Gastrocnemius medialis (tissue), 4 donors: Measurements from ENCODE around the gene DFFA. TPM values are rescaled to one million over a fixed set of nuclear protein-coding genes. Genes with fewer than 3 reads are reported as not detected.
"Not testable (repeated sequence)": the region's sequence is repeated elsewhere in the genome, so short reads cannot be mapped to it uniquely, and the experiment has no call there.

Experiments
- ATAC-seq, 2 donors: fragments of 150-250 bp; one replicate each; pipeline ENCODE4 v1.9.1; 2016
- DNase-seq, 2 donors: peaks; one replicate each; pipeline ENCODE4 v3.0.0-alpha.2; 2019
- H3K27ac ChIP-seq, 4 donors: fragments of 200-600 bp; sonication (generic); 1 replicate in 1 of 4; 2 replicates in 3 of 4; pipeline ENCODE4 v1.5.1; 2016 to 2018; ENCODE audit warnings: mild to moderate bottlenecking in 2 of 4, moderate library complexity in 1 of 4
- H3K27me3 ChIP-seq, 3 donors: fragments of 200-600 bp; sonication (generic) in 2 of 3; 1 replicate in 1 of 3; 2 replicates in 2 of 3; pipeline versions ENCODE4 v1.5.1 to v1.6.0; 2016 to 2019; ENCODE audit warnings: mild to moderate bottlenecking in 1 of 3, moderate library complexity in 1 of 3
- H3K36me3 ChIP-seq, 2 donors: fragments of 200-600 bp; sonication (generic) in 1 of 2; one replicate each; pipeline ENCODE4 v1.5.1; 2017 to 2018
- H3K4me1 ChIP-seq, 2 donors: fragments of 200-600 bp; sonication (generic) in 1 of 2; one replicate each; pipeline ENCODE4 v1.5.1; 2016 to 2017; ENCODE audit warnings: mild to moderate bottlenecking in 2 of 2
- H3K4me3 ChIP-seq, 4 donors: fragments of 200-600 bp; sonication (generic) in 3 of 4; 1 replicate in 1 of 4; 2 replicates in 3 of 4; pipeline ENCODE4 v1.5.1; 2016 to 2019; ENCODE audit warnings: mild to moderate bottlenecking in 2 of 4
- H3K9me3 ChIP-seq, 3 donors: fragments of 200-600 bp; sonication (generic) in 2 of 3; 1 replicate in 1 of 3; 2 replicates in 2 of 3; pipeline ENCODE4 v1.5.1; 2016 to 2019
- CTCF ChIP-seq, 5 experiments: fragments of 450-650 bp in 3 of 5; fragments of 200-600 bp in 2 of 5; sonication (generic) in 2 of 5; IDR thresholded peaks in 4 of 5; conservative IDR thresholded peaks in 1 of 5; 1 replicate in 4 of 5; 2 replicates in 1 of 5; pipeline ENCODE4 v1.5.1; 2016 to 2019; ENCODE audit warnings: antibody characterized with exemption in 5 of 5, mild to moderate bottlenecking in 3 of 5, moderate library complexity in 3 of 5
- POLR2A ChIP-seq, 2 donors: fragments of 450-650 bp; IDR thresholded peaks; one replicate each; pipeline ENCODE4 v1.6.1; 2017; ENCODE audit warnings: antibody characterized with exemption in 2 of 2, mild to moderate bottlenecking in 2 of 2, moderate library complexity in 2 of 2
- in situ Hi-C, 4 donors: fragments of 200-750 bp; cut with MboI; loops; one replicate each; pipeline versions ENCODE4 v1.15.0 to v1.8.0; 2017; ENCODE audit warnings: low sequenced_read_pairs in 4 of 4
- intact Hi-C: fragments of 100-400 bp; cut with DNase I; formaldehyde crosslinking; loops from one replicate; pipeline ENCODE4 v1.15.1; 2023; ENCODE audit warnings: low total_unique reads
- total RNA-seq, 4 donors: library from RNA; depleted of rRNA; stranded (reverse); fragments of >200 nt; gene quantifications; one replicate each; pipeline versions ENCODE4 v1.1.0 to v1.2.3, GENCODE V29; 2016

Gene DFFA
- total RNA-seq, 4 donors from 2014 or later = 13.8 to 15.6 (median 14.5) TPM

DNA sequence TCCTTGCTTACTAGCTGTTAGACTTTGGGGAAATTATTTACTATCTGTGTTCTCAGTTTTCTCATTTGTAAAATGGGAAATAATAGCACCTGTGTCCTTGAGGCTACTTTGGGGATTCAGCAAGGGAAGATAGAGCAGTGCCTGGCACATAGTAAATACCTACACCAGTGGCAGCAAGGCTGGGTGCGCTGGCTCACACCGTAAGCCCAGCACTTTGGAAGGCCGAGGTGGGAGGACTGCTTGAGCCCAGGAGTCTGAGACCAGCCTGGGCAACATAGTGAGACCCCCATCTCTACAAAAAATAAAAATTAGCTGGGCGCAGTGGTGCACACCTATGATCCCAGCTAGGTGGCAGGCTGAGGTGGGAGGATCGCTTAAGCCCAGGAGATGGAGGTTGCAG, 50.7 kb downstream of the DFFA start:
- H3K27ac ChIP-seq = no peak overlapping the region
- TF ChIP-seq POLR2A (IDR thresholded peaks at IDR 0.05) (no peak), CTCF (IDR thresholded peaks at IDR 0.05 in 4 of 5, conservative IDR thresholded peaks at IDR 0.05 in 1 of 5) (no peak)
- no peak overlapping the region for H3K4me3 ChIP-seq
- DNase-seq (no peak), ATAC-seq (no peak)
- no peaks in the 10 kb centered on the region for H3K9me3 ChIP-seq
- no peaks in the 10 kb centered on the region for H3K4me1 ChIP-seq
- intact Hi-C loops = no loop called here
- peaks cover 0 to 42% of the 10 kb centered on the region in 2 donors for H3K36me3 ChIP-seq
- H3K27me3 ChIP-seq = no peaks in the 10 kb centered on the region
- in situ Hi-C loops = loop anchor here in 2 of 4 donors (10.0 kb wide), 1 partner anchor 47 kb away; no protein-coding TSS in a partner anchor

GRCh38 chr1:10419351-10419750, 53.0 kb downstream of the DFFA start:
- intact Hi-C loops = no loop called here
- peaks cover 0 to 65% of the 10 kb centered on the region in 2 donors for H3K36me3 ChIP-seq

GRCh38 chr1:10418741-10419140, 53.6 kb downstream of the DFFA start:
- in situ Hi-C loops, intact Hi-C loops, ATAC-seq: not testable (repeated sequence)

More at GRCh38 chr1:10419351-10419750, 53.0 kb downstream of the DFFA start:
- no peak for ATAC-seq
- Histone ChIP-seq H3K27ac (no peak overlapping the region), H3K27me3 (no peaks in the 10 kb centered on the region), H3K4me1 (no peaks in the 10 kb centered on the region), H3K4me3 (no peak overlapping the region), H3K9me3 (no peaks in the 10 kb centered on the region)
- DNase-seq = no peak
- TF ChIP-seq CTCF (IDR thresholded peaks at IDR 0.05 in 4 of 5, conservative IDR thresholded peaks at IDR 0.05 in 1 of 5) = no peak
- TF ChIP-seq POLR2A (IDR thresholded peaks at IDR 0.05) = no peak
- in situ Hi-C loops = no loop called here

GRCh38 chr1:10415967-10416366, 56.4 kb downstream of the DFFA start:
- H3K27ac ChIP-seq = peak overlapping the region in 1 of 4 donors; percentile 10
- ATAC-seq, H3K9me3 ChIP-seq, DNase-seq, in situ Hi-C loops, H3K27me3 ChIP-seq, H3K4me1 ChIP-seq, H3K4me3 ChIP-seq, intact Hi-C loops: not testable (repeated sequence)
- peaks cover 0 to 98% of the 10 kb centered on the region in 2 donors for H3K36me3 ChIP-seq

More at GRCh38 chr1:10418741-10419140, 53.6 kb downstream of the DFFA start:
- peaks cover 0 to 71% of the 10 kb centered on the region in 2 donors for H3K36me3 ChIP-seq
- H3K4me1 ChIP-seq, H3K9me3 ChIP-seq, DNase-seq, H3K27ac ChIP-seq, H3K27me3 ChIP-seq, H3K4me3 ChIP-seq: not testable (repeated sequence)

DNA sequence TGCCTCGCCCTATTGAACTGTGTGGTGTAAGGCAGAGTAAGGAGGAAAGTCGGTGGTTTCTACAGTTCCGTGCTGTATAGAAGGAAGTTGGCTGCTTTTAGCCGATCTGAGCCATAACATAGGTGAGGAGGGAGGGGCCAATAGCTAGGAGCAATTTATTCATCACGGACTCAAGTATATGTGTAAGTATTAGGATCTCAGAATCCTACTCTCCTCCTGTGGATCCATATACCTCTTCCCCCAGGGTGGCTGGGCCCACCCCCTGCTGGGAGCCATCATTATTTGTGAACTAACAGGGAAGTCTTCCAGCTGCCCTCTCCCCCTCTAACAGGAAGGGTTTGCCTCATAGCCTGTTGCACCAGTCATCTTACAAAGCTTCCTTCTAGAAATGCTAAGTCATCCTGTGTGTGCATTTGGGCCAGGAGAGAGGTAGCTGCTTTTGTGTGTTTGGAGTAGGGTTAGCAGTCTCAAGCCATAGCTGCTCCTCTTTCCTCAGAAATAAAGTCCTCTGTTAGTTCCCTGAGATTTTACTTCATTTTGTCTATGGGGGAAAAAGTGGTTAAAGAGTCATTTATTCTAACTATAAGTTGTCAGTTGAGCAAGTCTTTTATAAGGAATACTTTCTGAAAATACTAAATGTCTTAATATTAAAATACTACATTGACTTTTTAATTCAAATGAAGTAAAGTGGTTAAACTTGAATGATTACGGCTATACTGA, 57.0 kb downstream of the DFFA start:
- TF ChIP-seq POLR2A (IDR thresholded peaks at IDR 0.05) (no peak), CTCF (IDR thresholded peaks at IDR 0.05 in 4 of 5, conservative IDR thresholded peaks at IDR 0.05 in 1 of 5) (no peak)
- H3K36me3 ChIP-seq = peaks cover 0 to 100% of the 10 kb centered on the region in 2 donors
- H3K27me3 ChIP-seq = no peaks in the 10 kb centered on the region
- DNase-seq (peak in 1 of 2 donors; percentile 33), ATAC-seq (peak in 1 of 2 donors; percentile 45)
- no peak overlapping the region for H3K4me3 ChIP-seq
- H3K4me1 ChIP-seq = no peaks in the 10 kb centered on the region
- intact Hi-C loops = no loop called here
- H3K27ac ChIP-seq = peak overlapping the region in 2 of 4 donors; percentile 10 to 26
- H3K9me3 ChIP-seq = no peaks in the 10 kb centered on the region
- in situ Hi-C loops = no loop called here
